T1000 (cell line): ENCODE results near the gene PTPRK.

Experiments used
- DNase-seq: peaks from one replicate; lab custom pipeline; 2025; ENCODE audit warnings: mixed read lengths; lab: John Stamatoyannopoulos, UW

The PTPRK gene

GRCh38 chr6:128280960-128281359, 239.4 kb downstream of the PTPRK start:
- no peak for DNase-seq

GRCh38 chr6:128280066-128280465, 240.3 kb downstream of the PTPRK start:
- DNase-seq = no peak

- DNase-seq = no peak
Measured at GRCh38 chr6:128278836-128279235, 241.6 kb downstream of the PTPRK start.

- DNase-seq = no peak
Measured at GRCh38 chr6:128277379-128277778, 243.0 kb downstream of the PTPRK start.

- DNase-seq = no peak
Measured at GRCh38 chr6:128276311-128276710, 244.1 kb downstream of the PTPRK start.

GRCh38 chr6:128275681-128276080, 244.7 kb downstream of the PTPRK start:
- DNase-seq = no peak

GRCh38 chr6:128275030-128275429, 245.4 kb downstream of the PTPRK start:
- DNase-seq = no peak

- no peak for DNase-seq
Measured at GRCh38 chr6:128271527-128271926, 248.9 kb downstream of the PTPRK start.

- DNase-seq = no peak
Measured at GRCh38 chr6:128271011-128271410, 249.4 kb downstream of the PTPRK start.

- no peak for DNase-seq
Measured at GRCh38 chr6:128266946-128267345, 253.5 kb downstream of the PTPRK start.

- no peak for DNase-seq
Measured at GRCh38 chr6:128265706-128266105, 254.7 kb downstream of the PTPRK start.

- no peak for DNase-seq
Measured at GRCh38 chr6:128259730-128260685, 260.4 kb downstream of the PTPRK start.

GRCh38 chr6:128259029-128259724, 261.2 kb downstream of the PTPRK start:
- no peak for DNase-seq

GRCh38 chr6:128256095-128256494, 264.3 kb downstream of the PTPRK start:
- no peak for DNase-seq

- no peak for DNase-seq
Measured at GRCh38 chr6:128252341-128253176, 267.8 kb downstream of the PTPRK start.

GRCh38 chr6:128251445-128252340, 268.7 kb downstream of the PTPRK start:
- no peak for DNase-seq

- no peak for DNase-seq
Measured at GRCh38 chr6:128250370-128251070, 269.9 kb downstream of the PTPRK start.

GRCh38 chr6:128249429-128249828, 271.0 kb downstream of the PTPRK start:
- DNase-seq = no peak

GRCh38 chr6:128246472-128247260, 273.7 kb downstream of the PTPRK start:
- no peak for DNase-seq
